ENCODE data around the gene NTN5.

GRCh38 chr19:48720613-48721296 is 47.9 kb upstream of the NTN5 start:
- TF ChIP-seq HDGF (IDR thresholded peaks at IDR 0.05; ENCODE audit: borderline replicate concordance) = no peak
- TF ChIP-seq SUZ12 (IDR thresholded peaks at IDR 0.05) = peak; percentile 87

Measured in HEK293T (cell line).